SK-N-MC (cell line): ENCODE results near the gene GNL3.

ENCODE experiments used
- DNase-seq: peaks from one replicate; pipeline ENCODE4 v3.0.0-alpha.2; 2011; ENCODE audit warnings: low read depth, low spot score
- H3K27ac ChIP-seq: fragments of 200-600 bp; sonication (generic); 2 replicates; pipeline ENCODE4 v1.5.1; 2016; ENCODE audit warnings: mixed run types
- H3K36me3 ChIP-seq: fragments of 200-600 bp; sonication (generic); 2 replicates; pipeline ENCODE4 v1.6.1; 2017; ENCODE audit warnings: antibody characterized with exemption, low read length, mixed read lengths; ENCODE audit not compliant: insufficient read depth
- H3K4me3 ChIP-seq: fragments of 200-600 bp; sonication (generic); 2 replicates; pipeline ENCODE4 v1.5.1; 2016
- H3K9ac ChIP-seq: fragments of 200-600 bp; sonication (generic); 2 replicates; pipeline ENCODE4 v1.8.0; 2017; ENCODE audit warnings: mixed run types, mixed read lengths; ENCODE audit not compliant: insufficient read length
- H3K9me3 ChIP-seq: fragments of 200-600 bp; sonication (generic); 2 replicates; pipeline ENCODE4 v1.6.1; 2017; ENCODE audit warnings: low read depth, mild to moderate bottlenecking, antibody characterized with exemption, low read length, moderate library complexity, mixed read lengths
- EZH2 ChIP-seq: fragments of 200-600 bp; sonication (generic); IDR thresholded peaks from one replicate; pipeline ENCODE4 v1.6.1; 2017; ENCODE audit warnings: antibody characterized with exemption
- FOXP2 ChIP-seq: optimal IDR thresholded peaks from 2 replicates; pipeline ENCODE3; 2011; ENCODE audit warnings: mild to moderate bottlenecking, moderate library complexity; ENCODE audit not compliant: insufficient read depth; ENCODE audit errors: extremely low read length, control extremely low read depth
- POLR2AphosphoS5 ChIP-seq: IDR thresholded peaks from 2 replicates; pipeline ENCODE4 v1.6.1; 2012; ENCODE audit warnings: mild to moderate bottlenecking, low read depth, low read length, borderline replicate concordance

The GNL3 gene

DNA sequence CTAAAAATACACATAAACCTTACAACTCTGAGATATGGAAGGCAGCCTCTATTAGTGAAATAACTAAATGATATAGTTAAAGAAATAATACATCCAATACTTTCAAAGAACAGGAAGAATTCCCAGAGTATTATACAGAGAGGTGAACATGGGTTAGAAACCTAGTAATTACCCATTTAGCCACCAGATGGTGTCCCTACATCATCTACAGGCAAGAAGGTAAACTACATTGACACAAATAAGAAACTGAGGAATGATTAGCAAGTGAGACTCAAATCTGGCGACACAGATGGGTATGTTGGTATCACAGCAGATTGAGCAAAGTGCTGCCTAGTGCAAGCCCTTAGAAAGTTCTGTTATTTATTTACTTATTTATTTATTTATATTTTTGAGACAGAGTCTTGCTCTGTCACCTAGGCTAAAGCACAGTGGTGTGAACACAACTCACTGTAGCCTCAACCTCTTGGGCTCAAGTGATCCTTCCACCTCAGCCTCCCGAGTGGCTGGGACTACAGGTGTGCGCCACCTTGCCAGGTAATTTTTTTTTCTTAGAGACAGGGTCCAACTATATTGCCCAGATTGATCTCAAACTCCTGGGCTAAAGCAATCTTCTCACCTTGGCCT is 56.7 kb downstream of the GNL3 start:
- Histone ChIP-seq H3K36me3 (peaks cover 10% of the 10 kb centered on the region; the same call in 1 of the 2 replicates), H3K27ac (no peak overlapping the region), H3K9me3 (no peaks in the 10 kb centered on the region), H3K4me3 (no peak overlapping the region), H3K9ac (no peak overlapping the region)
- DNase-seq = no peak
- TF ChIP-seq EZH2 = no peak
- TF ChIP-seq POLR2AphosphoS5 = no peak
- TF ChIP-seq FOXP2 = no peak

DNA sequence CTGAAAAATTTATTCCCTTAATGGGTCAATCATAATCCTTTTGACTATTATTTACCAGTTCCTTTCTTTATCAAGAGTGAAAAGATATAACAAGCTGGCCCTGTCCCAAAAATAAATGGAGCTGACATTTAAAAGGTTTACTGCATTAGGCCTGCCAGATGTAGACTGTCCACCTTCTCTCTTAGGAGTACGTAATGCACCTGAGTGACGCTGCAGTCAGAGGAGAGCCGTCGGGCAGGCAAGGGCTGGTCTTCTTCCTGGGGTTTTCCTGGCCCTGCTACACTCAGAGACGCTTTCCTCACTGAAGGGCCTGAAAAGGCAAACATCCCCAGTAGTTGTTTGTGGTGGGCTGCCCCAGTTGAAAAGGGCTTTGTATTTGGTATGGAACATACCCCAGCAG is 57.3 kb downstream of the GNL3 start:
- TF ChIP-seq POLR2AphosphoS5 (no peak), FOXP2 (no peak), EZH2 (no peak)
- Histone ChIP-seq H3K9me3 (no peaks in the 10 kb centered on the region), H3K27ac (no peak overlapping the region), H3K36me3 (peaks cover 10% of the 10 kb centered on the region; the same call in 1 of the 2 replicates), H3K4me3 (no peak overlapping the region), H3K9ac (no peak overlapping the region)
- no peak for DNase-seq

DNA sequence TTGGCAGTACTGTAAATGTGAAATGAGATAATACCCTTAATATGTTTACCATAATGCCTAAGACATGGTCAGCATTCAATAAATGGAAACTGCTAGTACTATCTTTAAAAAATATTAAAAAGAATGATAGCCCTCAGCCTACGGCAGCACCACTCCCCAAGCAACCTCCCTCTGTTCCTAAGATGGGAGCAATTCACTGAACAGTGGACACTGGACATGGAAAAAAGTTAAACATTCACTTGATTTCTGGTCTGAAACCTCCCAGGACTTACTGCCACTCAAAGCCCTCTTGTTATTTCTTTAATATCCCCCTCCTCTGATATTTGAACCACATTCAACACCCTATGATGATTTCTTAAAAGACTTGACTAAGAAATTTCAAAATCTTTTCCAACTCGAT is 57.9 kb downstream of the GNL3 start:
- no peak overlapping the region for H3K27ac ChIP-seq

More for the DNA sequence above, 57.9 kb downstream of the GNL3 start:
- TF ChIP-seq FOXP2 = no peak
- TF ChIP-seq POLR2AphosphoS5 = no peak
- TF ChIP-seq EZH2 = no peak
- H3K9me3 ChIP-seq = no peaks in the 10 kb centered on the region
- DNase-seq = no peak
- H3K9ac ChIP-seq = no peak overlapping the region
- H3K36me3 ChIP-seq = peaks cover 15% of the 10 kb centered on the region; the same call in 1 of the 2 replicates
- no peak overlapping the region for H3K4me3 ChIP-seq
